GM23338 (cell line): ENCODE measurements around the gene OGT.

Source experiments
- CTCF ChIP-seq, 2 experiments: fragments of 200-600 bp in 1 of 2; sonication (generic) in 1 of 2; conservative IDR thresholded peaks; 2 replicates each; pipeline versions ENCODE4 v1.5.1 to v1.6.1; 2016 to 2017; ENCODE audit warnings: antibody characterized with exemption in 2 of 2, low read depth in 2 of 2, mild to moderate bottlenecking in 2 of 2, moderate library complexity in 1 of 2
- POLR2AphosphoS5 ChIP-seq: IDR thresholded peaks from 2 replicates; pipeline ENCODE4 v1.6.1; 2016; ENCODE audit warnings: antibody characterized with exemption, low read depth

- TF ChIP-seq POLR2AphosphoS5 (no peak), CTCF (conservative IDR thresholded peaks at IDR 0.05; ENCODE audit: low read depth in 2 of 2) (no peak)
Measured at GRCh38 chrX:71565474-71566041, 32.7 kb downstream of the OGT start.
